A673 (cell line): ENCODE measurements around the gene MAP3K21. TPM values are rescaled to one million over a fixed set of nuclear protein-coding genes. Genes with fewer than 3 reads are reported as not detected.

ENCODE experiments used
- BruUV-seq: library from RNA; stranded (reverse); fragments of 400-500 nt; replicated peaks from 2 replicates; lab custom pipeline; 2021; lab: Mats Ljungman, UMichigan
- CTCF ChIA-PET: fragments of 300-600 bp; sonication (Branson Sonifier 250); formaldehyde crosslinking; loops from one replicate; lab custom pipeline; 2022; ENCODE audit warnings: antibody characterized with exemption; lab: Charles Lee
- POLR2A ChIA-PET: fragments of 300-600 bp; sonication (Branson Sonifier 250); formaldehyde crosslinking; loops from one replicate; lab custom pipeline; 2022; ENCODE audit warnings: antibody characterized with exemption; ENCODE audit not compliant: low non-redundant PET; lab: Charles Lee
- DNase-seq: peaks from one replicate; pipeline ENCODE4 v3.0.0-alpha.2; 2015; ENCODE audit warnings: low spot score
- H3K27ac ChIP-seq: fragments of 200-600 bp; sonication (generic); 2 replicates; pipeline ENCODE4 v1.5.1; 2016; ENCODE audit warnings: mixed run types, low read depth, mild to moderate bottlenecking, mixed read lengths, antibody characterized with exemption, low read length; ENCODE audit not compliant: poor library complexity, severe bottlenecking
- H3K27me3 ChIP-seq: fragments of 200-600 bp; sonication (generic); replicated peaks from 2 replicates; pipeline ENCODE4 v1.6.1; 2017; ENCODE audit warnings: mixed run types, low read depth, mild to moderate bottlenecking, mixed read lengths, antibody characterized with exemption, low read length; ENCODE audit not compliant: insufficient read depth, poor library complexity
- H3K36me3 ChIP-seq: fragments of 200-600 bp; sonication (generic); 2 replicates; pipeline ENCODE4 v1.6.1; 2016; ENCODE audit warnings: mixed run types, mild to moderate bottlenecking, mixed read lengths, antibody characterized with exemption, low read length; ENCODE audit not compliant: insufficient read depth, poor library complexity, severe bottlenecking
- H3K4me1 ChIP-seq: fragments of 200-600 bp; sonication (generic); 2 replicates; pipeline ENCODE4 v1.6.1; 2017; ENCODE audit warnings: mixed run types, mild to moderate bottlenecking, mixed read lengths, antibody characterized with exemption, low read length; ENCODE audit not compliant: insufficient read depth, poor library complexity, severe bottlenecking
- H3K4me3 ChIP-seq: fragments of 200-600 bp; sonication (generic); 2 replicates; pipeline ENCODE4 v1.5.1; 2016; ENCODE audit warnings: low read depth, mixed run types, mild to moderate bottlenecking, mixed read lengths, low read length; ENCODE audit not compliant: poor library complexity, severe bottlenecking
- H3K9me3 ChIP-seq: fragments of 200-600 bp; sonication (generic); 2 replicates; pipeline ENCODE4 v1.6.1; 2016; ENCODE audit warnings: mixed run types, low read depth, mild to moderate bottlenecking, mixed read lengths, antibody characterized with exemption, low read length; ENCODE audit not compliant: poor library complexity, severe bottlenecking
- CTCF ChIP-seq: fragments of 300-800, 200-600 bp; sonication (generic); conservative IDR thresholded peaks from 2 replicates; pipeline ENCODE4 v1.5.1; 2017; ENCODE audit warnings: low read depth, mild to moderate bottlenecking, antibody characterized with exemption, low read length, moderate library complexity, mixed read lengths
- EZH2 ChIP-seq: fragments of 200-600 bp; sonication (generic); IDR thresholded peaks from 2 replicates; pipeline ENCODE4 v1.6.1; 2017; ENCODE audit warnings: borderline replicate concordance, low read depth, mild to moderate bottlenecking, mixed read lengths, antibody characterized with exemption, low read length; ENCODE audit not compliant: poor library complexity, severe bottlenecking
- intact Hi-C: fragments of 100-400 bp; cut with micrococcal nuclease; formaldehyde crosslinking; loops from one replicate; pipeline ENCODE4 v1.10.0; 2022; ENCODE audit not compliant: unreplicated experiment
- total RNA-seq: library from RNA; stranded (reverse); gene quantifications from 2 replicates; pipeline ENCODE4 v1.2.3, GENCODE V29; 2021

Gene MAP3K21
- total RNA-seq, 1 experiment from 2014 or later = 0.88 TPM

GRCh38 chr1:233373226-233373625, 45.7 kb downstream of the MAP3K21 start:
- CTCF ChIA-PET = interaction anchor here (0.7 kb wide), 1 partner anchor 20 kb away, joined by 3 read pairs; no protein-coding TSS in a partner anchor

GRCh38 chr1:233375653-233376052, 48.1 kb downstream of the MAP3K21 start:
- CTCF ChIA-PET = no interaction called here
- POLR2A ChIA-PET = no interaction called here
- Histone ChIP-seq H3K4me3 (no peak overlapping the region), H3K27me3 (no peaks in the 10 kb centered on the region), H3K36me3 (no peaks in the 10 kb centered on the region), H3K9me3 (no peaks in the 10 kb centered on the region), H3K4me1 (peaks cover 13% of the 10 kb centered on the region), H3K27ac (no peak overlapping the region)
- intact Hi-C loops = no loop called here
- TF ChIP-seq EZH2 (no peak), CTCF (no peak)
- no peak for DNase-seq
- no TSS peak for BruUV-seq

More at GRCh38 chr1:233373226-233373625, 45.7 kb downstream of the MAP3K21 start:
- no peaks in the 10 kb centered on the region for H3K9me3 ChIP-seq
- H3K4me1 ChIP-seq = peaks cover 13% of the 10 kb centered on the region
- no peaks in the 10 kb centered on the region for H3K27me3 ChIP-seq
- TF ChIP-seq CTCF (no peak), EZH2 (no peak)
- no TSS peak for BruUV-seq
- intact Hi-C loops = no loop called here
- POLR2A ChIA-PET = no interaction called here
- H3K4me3 ChIP-seq = no peak overlapping the region
- H3K36me3 ChIP-seq = no peaks in the 10 kb centered on the region
- no peak for DNase-seq
- no peak overlapping the region for H3K27ac ChIP-seq

- BruUV-seq = no TSS peak
- H3K27me3 ChIP-seq = no peaks in the 10 kb centered on the region
- no peaks in the 10 kb centered on the region for H3K9me3 ChIP-seq
- DNase-seq = peak; percentile 33
- no peak for TF ChIP-seq EZH2
- peak; percentile 31; the same call in 1 of the 2 replicates for TF ChIP-seq CTCF
- intact Hi-C loops = no loop called here
- H3K4me3 ChIP-seq = no peak overlapping the region
- CTCF ChIA-PET = no interaction called here
- POLR2A ChIA-PET = no interaction called here
- H3K36me3 ChIP-seq = no peaks in the 10 kb centered on the region
- no peak overlapping the region for H3K27ac ChIP-seq
- H3K4me1 ChIP-seq = peaks cover 13% of the 10 kb centered on the region
Measured at GRCh38 chr1:233376382-233377110, 49.0 kb downstream of the MAP3K21 start.
